Upper lobe of right lung (tissue), 1 donor: Measurements from ENCODE around the gene PDHB. TPM values are rescaled to one million over a fixed set of nuclear protein-coding genes. Genes with fewer than 3 reads are reported as not detected.
A peak's percentile ranks its signal among the peaks of the same experiment; 100 is the strongest.

ENCODE experiments used
- ATAC-seq: fragments of 200-7000 bp; cut with Tn5 transposase; one replicate; pipeline ENCODE4 v1.9.1; 2020; ENCODE audit warnings: mild to moderate bottlenecking, moderate library complexity
- DNase-seq: peaks from one replicate; pipeline ENCODE4 v3.0.0-alpha.2; 2020
- H3K27ac ChIP-seq: fragments of 200-600 bp; one replicate; pipeline ENCODE4 v1.8.0; 2022
- H3K27me3 ChIP-seq: fragments of 200-600 bp; one replicate; pipeline ENCODE4 v1.8.0; 2022; ENCODE audit warnings: mild to moderate bottlenecking
- H3K36me3 ChIP-seq: fragments of 200-600 bp; one replicate; pipeline ENCODE4 v1.8.0; 2022
- H3K4me1 ChIP-seq: fragments of 200-600 bp; one replicate; pipeline ENCODE4 v1.8.0; 2022
- H3K4me3 ChIP-seq: fragments of 200-600 bp; one replicate; pipeline ENCODE4 v1.8.0; 2022; ENCODE audit warnings: mild to moderate bottlenecking
- H3K9me3 ChIP-seq: fragments of 200-600 bp; one replicate; pipeline ENCODE4 v1.8.0; 2022
- CTCF ChIP-seq: fragments of 200-600 bp; IDR thresholded peaks from one replicate; pipeline ENCODE4 v1.8.0; 2022; ENCODE audit warnings: antibody characterized with exemption
- intact Hi-C: fragments of 100-400 bp; cut with DNase I; formaldehyde crosslinking; loops from one replicate; pipeline ENCODE4 v1.11.0; 2022
- total RNA-seq: library from RNA; stranded (reverse); fragmentation: NEBNext Ultra II Directional; extraction: Animal tissue kit (Norgen Biotek cat#: 25700); gene quantifications from one replicate; pipeline ENCODE4 v1.2.1, GENCODE V29; 2021
- donor health status: DM: no; HTN: yes; CAD: no; lungs with severe emphysema.

PDHB gene
- total RNA-seq, 1 donor from 2014 or later: 49.6 TPM

DNA sequence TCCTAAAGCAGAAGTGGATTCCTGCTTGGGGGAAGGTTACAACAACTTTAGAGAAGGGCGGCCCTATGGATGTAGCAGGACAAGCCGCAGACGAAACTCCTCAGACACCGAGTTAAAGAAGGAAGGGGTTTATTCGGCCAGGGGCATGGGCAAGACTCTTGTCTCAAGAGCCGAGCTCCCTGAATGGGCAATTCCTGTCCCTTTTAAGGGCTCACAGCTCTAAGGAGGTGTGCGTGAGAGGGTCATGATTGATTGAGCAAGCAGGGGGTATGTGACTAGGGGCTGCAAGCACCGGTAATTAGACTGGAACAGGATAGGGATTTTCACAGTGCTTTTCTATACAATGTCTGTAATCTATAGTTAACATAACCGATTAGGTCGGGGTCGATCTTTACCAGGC lies 879 bp upstream of the PDHB start:
- Histone ChIP-seq H3K27me3 (no peaks in the 10 kb centered on the region), H3K36me3 (peaks cover 27% of the 10 kb centered on the region), H3K27ac (peak overlapping the region; percentile 17), H3K4me3 (no peak overlapping the region), H3K9me3 (no peaks in the 10 kb centered on the region), H3K4me1 (peaks cover 22% of the 10 kb centered on the region)
- intact Hi-C loops: no loop called here
- ATAC-seq (no peak), DNase-seq (no peak)
- no peak for TF ChIP-seq CTCF

- Histone ChIP-seq H3K4me1 (peaks cover 22% of the 10 kb centered on the region), H3K27ac (peak overlapping the region; percentile 94), H3K4me3 (peak overlapping the region; percentile 85), H3K9me3 (no peaks in the 10 kb centered on the region), H3K36me3 (peaks cover 30% of the 10 kb centered on the region), H3K27me3 (no peaks in the 10 kb centered on the region)
- TF ChIP-seq CTCF: no peak
- DNase-seq (no peak), ATAC-seq (no peak)
- intact Hi-C loops: no loop called here
Observed at GRCh38 chr3:58434168-58434504, 504 bp upstream of the PDHB start.

- Histone ChIP-seq H3K4me1 (peaks cover 22% of the 10 kb centered on the region), H3K36me3 (peaks cover 43% of the 10 kb centered on the region), H3K27ac (peak overlapping the region; percentile 94), H3K9me3 (no peaks in the 10 kb centered on the region), H3K4me3 (peak overlapping the region; percentile 85), H3K27me3 (no peaks in the 10 kb centered on the region)
- DNase-seq (no peak), ATAC-seq (no peak)
- no peak for TF ChIP-seq CTCF
- intact Hi-C loops: no loop called here
Observed at GRCh38 chr3:58432905-58433304, 727 bp downstream of the PDHB start.

DNA sequence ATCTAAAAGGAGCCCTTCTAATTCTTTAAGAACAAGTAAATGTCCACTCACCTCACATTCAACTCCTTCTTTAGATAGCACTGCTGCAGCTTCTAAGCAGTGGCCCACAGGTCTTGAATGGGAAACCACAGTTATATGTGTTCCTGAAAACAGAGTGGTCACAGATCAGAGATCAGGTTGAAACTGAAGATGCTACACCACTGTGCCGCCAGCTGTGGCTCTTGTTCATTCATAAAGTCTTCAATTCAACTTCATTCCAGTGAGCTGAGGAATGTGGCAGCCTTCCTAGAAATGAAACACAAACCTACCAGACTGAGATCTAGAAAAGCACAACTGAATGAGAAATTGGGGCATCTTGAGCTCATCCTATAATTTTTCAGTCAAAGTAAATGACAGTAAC lies 4.0 kb downstream of the PDHB start:
- Histone ChIP-seq H3K27ac (no peak overlapping the region), H3K9me3 (no peaks in the 10 kb centered on the region), H3K4me3 (no peak overlapping the region), H3K4me1 (peaks cover 20% of the 10 kb centered on the region), H3K27me3 (no peaks in the 10 kb centered on the region), H3K36me3 (peaks cover 75% of the 10 kb centered on the region)
- no peak for TF ChIP-seq CTCF
- DNase-seq: no peak
- ATAC-seq: no peak
- intact Hi-C loops: no loop called here

GRCh38 chr3:58427661-58428361 lies 5.8 kb downstream of the PDHB start:
- H3K9me3 ChIP-seq: no peaks in the 10 kb centered on the region
- peaks cover 91% of the 10 kb centered on the region for H3K36me3 ChIP-seq
- H3K27ac ChIP-seq: no peak overlapping the region
- no peak for TF ChIP-seq CTCF
- peaks cover 15% of the 10 kb centered on the region for H3K4me1 ChIP-seq
- H3K27me3 ChIP-seq: no peaks in the 10 kb centered on the region
- no peak overlapping the region for H3K4me3 ChIP-seq
- intact Hi-C loops: no loop called here
- no peak for DNase-seq
- ATAC-seq: peak; percentile 26

DNA sequence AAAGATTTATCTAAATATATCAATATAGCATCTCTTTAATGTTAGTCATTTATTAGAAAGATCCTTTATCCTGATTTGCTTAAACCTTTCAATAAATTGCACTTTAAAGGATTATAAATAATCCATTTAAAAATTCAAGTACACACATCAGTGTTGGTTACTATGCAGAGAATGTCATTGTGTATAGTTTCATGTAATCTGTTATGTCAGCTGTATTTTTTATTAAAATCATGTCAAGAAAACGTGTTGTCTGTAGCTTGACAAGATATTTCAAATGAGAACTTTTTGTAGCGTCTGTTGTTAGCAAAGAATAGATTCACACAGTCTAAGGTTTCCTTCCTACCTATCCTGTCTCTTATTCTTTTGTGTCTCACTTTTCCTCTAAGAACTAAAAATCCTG lies 7.8 kb downstream of the PDHB start:
- no peak for ATAC-seq

More for the DNA sequence above, 7.8 kb downstream of the PDHB start:
- no peak for DNase-seq
- no peaks in the 10 kb centered on the region for H3K27me3 ChIP-seq
- H3K4me1 ChIP-seq: peaks cover 6% of the 10 kb centered on the region
- TF ChIP-seq CTCF: no peak
- intact Hi-C loops: no loop called here
- H3K36me3 ChIP-seq: peaks cover 98% of the 10 kb centered on the region
- H3K4me3 ChIP-seq: no peak overlapping the region
- no peaks in the 10 kb centered on the region for H3K9me3 ChIP-seq
- no peak overlapping the region for H3K27ac ChIP-seq
